GM18498 (cell line): ENCODE results near the gene ZBTB3.
A peak's percentile ranks its signal among the peaks of the same experiment; 100 is the strongest.
"Not testable (repeated sequence)": the region's sequence is repeated elsewhere in the genome, so short reads cannot be mapped to it uniquely, and the experiment has no call there.

Experiments used
- ATAC-seq: cut with Tn5 transposase; IDR thresholded peaks from one replicate; pipeline ENCODE4 v1.9.1; 2021; ENCODE audit warnings: mild to moderate bottlenecking, moderate library complexity; ENCODE audit not compliant: unreplicated experiment

The ZBTB3 gene

GRCh38 chr11:62716816-62717215 is 37.1 kb downstream of the ZBTB3 start:
- no peak for ATAC-seq

- no peak for ATAC-seq
Measured at GRCh38 chr11:62716206-62716605, 37.8 kb downstream of the ZBTB3 start.

GRCh38 chr11:62715150-62716130 is 38.5 kb downstream of the ZBTB3 start:
- ATAC-seq = no peak

GRCh38 chr11:62713343-62713742 is 40.6 kb downstream of the ZBTB3 start:
- no peak for ATAC-seq

GRCh38 chr11:62712861-62713260 is 41.1 kb downstream of the ZBTB3 start:
- ATAC-seq = no peak

GRCh38 chr11:62712276-62712812 is 41.6 kb downstream of the ZBTB3 start:
- ATAC-seq = no peak

GRCh38 chr11:62710001-62710345 is 44.0 kb downstream of the ZBTB3 start:
- peak; percentile 10 for ATAC-seq

GRCh38 chr11:62709247-62710000 is 44.5 kb downstream of the ZBTB3 start:
- ATAC-seq = peak; percentile 70

GRCh38 chr11:62708793-62709192 is 45.2 kb downstream of the ZBTB3 start:
- ATAC-seq = no peak

- no peak for ATAC-seq
Measured at GRCh38 chr11:62708392-62708791, 45.6 kb downstream of the ZBTB3 start.

GRCh38 chr11:62707277-62707861 is 46.6 kb downstream of the ZBTB3 start, which contains the start of the genes BSCL2 and GNG3:
Gene BSCL2, minus strand, starts transcription at chr11:62707424. Its CDS starts 229 bp downstream, at chr11:62707195.
Gene GNG3, plus strand, starts transcription at chr11:62707676. Its CDS starts 620 bp downstream, at chr11:62708296.
- ATAC-seq = no peak

GRCh38 chr11:62706850-62707247 is 47.1 kb downstream of the ZBTB3 start:
- no peak for ATAC-seq

- ATAC-seq = peak; percentile 65
Measured at GRCh38 chr11:62705880-62706849, 47.8 kb downstream of the ZBTB3 start.

GRCh38 chr11:62705413-62705812 is 48.5 kb downstream of the ZBTB3 start:
- ATAC-seq = no peak

GRCh38 chr11:62703921-62704320 is 50.0 kb downstream of the ZBTB3 start:
- not testable (repeated sequence) for ATAC-seq

GRCh38 chr11:62702246-62702645 is 51.7 kb downstream of the ZBTB3 start:
- ATAC-seq = no peak
